K562 (cell line): ENCODE measurements around the gene THADA. TPM values are rescaled to one million over a fixed set of nuclear protein-coding genes. Genes with fewer than 3 reads are reported as not detected.

Source experiments
- ARID1B ChIP-seq: fragments of 450-650 bp; IDR thresholded peaks from 2 replicates; pipeline ENCODE4 v1.6.1; 2016; ENCODE audit warnings: antibody characterized with exemption, mild to moderate bottlenecking, inconsistent platforms
- ARID2 ChIP-seq: fragments of 450-650 bp; IDR thresholded peaks from 2 replicates; pipeline ENCODE4 v1.6.1; 2017; ENCODE audit warnings: antibody characterized with exemption, mild to moderate bottlenecking
- CAMTA2 ChIP-seq: fragments of 250-450 bp; sonication (Bioruptor Pico); conservative IDR thresholded peaks from 2 replicates; pipeline ENCODE4 v1.5.1; 2022
- CREM ChIP-seq: IDR thresholded peaks from 2 replicates; pipeline ENCODE4 v1.6.1; 2014; ENCODE audit warnings: antibody characterized with exemption, low read depth
- HDAC2 ChIP-seq: fragments of 450-650 bp; IDR thresholded peaks from 2 replicates; pipeline ENCODE4 v1.6.1; 2016; ENCODE audit warnings: mild to moderate bottlenecking
- KAT2B ChIP-seq: IDR thresholded peaks from one replicate; pipeline ENCODE4 v1.6.1; 2012; ENCODE audit warnings: low read depth, mild to moderate bottlenecking, control low read depth, inconsistent platforms, low read length, moderate library complexity
- LCOR ChIP-seq: sonication (generic); formaldehyde crosslinking; IDR thresholded peaks from 2 replicates; pipeline ENCODE4 v1.8.0; 2022; ENCODE audit warnings: mild to moderate bottlenecking, missing genetic modification reagents
- NCOA1 ChIP-seq: fragments of 450-650 bp; IDR thresholded peaks from 2 replicates; pipeline ENCODE4 v1.6.1; 2016; ENCODE audit warnings: low read depth
- PTBP1 ChIP-seq: fragments of 200-400 bp; formaldehyde crosslinking; IDR thresholded peaks from 2 replicates; pipeline ENCODE4 v1.6.1; 2017; ENCODE audit warnings: low read depth, low read length
- RBM14 ChIP-seq: fragments of 200-400 bp; formaldehyde crosslinking; IDR thresholded peaks from 2 replicates; pipeline ENCODE4 v1.6.1; 2018; ENCODE audit warnings: low read depth, mild to moderate bottlenecking, low read length, moderate library complexity, borderline replicate concordance; ENCODE audit not compliant: insufficient read depth
- RBM39 ChIP-seq: fragments of 200-400 bp; formaldehyde crosslinking; optimal IDR thresholded peaks from 2 replicates; pipeline ENCODE3; 2018; ENCODE audit warnings: low read depth, low read length
- SAFB2 ChIP-seq: fragments of 200-400 bp; formaldehyde crosslinking; IDR thresholded peaks from 2 replicates; pipeline ENCODE4 v1.6.1; 2018; ENCODE audit warnings: borderline replicate concordance, low read length, low read depth, moderate library complexity; ENCODE audit not compliant: severe bottlenecking
- SMARCA5 ChIP-seq: fragments of 450-650 bp; IDR thresholded peaks from 2 replicates; pipeline ENCODE4 v1.6.1; 2016
- SNAPC5 ChIP-seq: fragments of 250-450 bp; sonication (Bioruptor Pico); IDR thresholded peaks from 2 replicates; pipeline ENCODE4 v1.8.0; 2021; ENCODE audit warnings: moderate library complexity, mild to moderate bottlenecking, inconsistent platforms
- SP2 ChIP-seq: IDR thresholded peaks from 2 replicates; pipeline ENCODE4 v1.6.1; 2011; ENCODE audit warnings: mild to moderate bottlenecking, low read depth, low read length, moderate library complexity; ENCODE audit not compliant: poor library complexity, severe bottlenecking; ENCODE audit errors: extremely low read depth
- SRSF3 ChIP-seq: fragments of 200-400 bp; formaldehyde crosslinking; IDR thresholded peaks from 2 replicates; pipeline ENCODE4 v1.6.1; 2016; ENCODE audit warnings: mild to moderate bottlenecking, low read length, moderate library complexity; ENCODE audit not compliant: insufficient read depth
- TBL1XR1 ChIP-seq, 2 experiments: IDR thresholded peaks; 2 replicates each; pipeline ENCODE4 v1.6.1; 2012; ENCODE audit warnings: improper control_type of control experiment in 2 of 2, low read length in 2 of 2, mild to moderate bottlenecking in 1 of 2
- TCF7 ChIP-seq: sonication (generic); IDR thresholded peaks from 2 replicates; pipeline ENCODE4 v1.6.1; 2016; ENCODE audit warnings: antibody characterized with exemption, borderline replicate concordance
- TCFL5 ChIP-seq: fragments of 250-450 bp; sonication (Bioruptor Pico); conservative IDR thresholded peaks from 2 replicates; pipeline ENCODE4 v1.6.1; 2021; ENCODE audit warnings: mild to moderate bottlenecking, moderate library complexity, matching md5 sums
- TGIF2 ChIP-seq: sonication (generic); formaldehyde crosslinking; IDR thresholded peaks from 2 replicates; pipeline ENCODE4 v1.8.1; 2022; ENCODE audit warnings: mild to moderate bottlenecking, missing genetic modification reagents, moderate library complexity
- ZFP1 ChIP-seq: fragments of 450-650 bp; formaldehyde crosslinking; IDR thresholded peaks from 2 replicates; pipeline ENCODE4 v1.4.0; 2020; ENCODE audit warnings: mild to moderate bottlenecking, mixed read lengths
- ZFX ChIP-seq: sonication (generic); formaldehyde crosslinking; IDR thresholded peaks from 2 replicates; pipeline ENCODE4 v1.8.0; 2022; ENCODE audit warnings: mild to moderate bottlenecking, missing genetic modification reagents, moderate library complexity
- ZNF239 ChIP-seq: fragments of 250-450 bp; sonication (Bioruptor Pico); IDR thresholded peaks from 2 replicates; pipeline ENCODE4 v1.4.0; 2020; ENCODE audit warnings: mild to moderate bottlenecking
- ZNF444 ChIP-seq: fragments of 250-450 bp; sonication (Bioruptor Pico); IDR thresholded peaks from 2 replicates; pipeline ENCODE4 v1.4.0; 2020; ENCODE audit warnings: mild to moderate bottlenecking, moderate library complexity
- ZNF584 ChIP-seq: fragments of 200-800 bp; sonication (Bioruptor generic); IDR thresholded peaks from 2 replicates; pipeline ENCODE4 v1.6.1; 2016; ENCODE audit warnings: low read depth, mild to moderate bottlenecking, missing genetic modification characterization, missing compliant biosample characterization
- ZNF75A ChIP-seq: fragments of 450-650 bp; formaldehyde crosslinking; IDR thresholded peaks from 2 replicates; pipeline ENCODE4 v1.4.0; 2020; ENCODE audit warnings: mild to moderate bottlenecking
- ZNF785 ChIP-seq: fragments of 250-450 bp; sonication (Bioruptor Pico); IDR thresholded peaks from 2 replicates; pipeline ENCODE4 v1.4.0; 2020; ENCODE audit warnings: mild to moderate bottlenecking
- ZSCAN32 ChIP-seq: fragments of 450-650 bp; formaldehyde crosslinking; IDR thresholded peaks from 2 replicates; pipeline ENCODE4 v1.4.0; 2020; ENCODE audit warnings: mild to moderate bottlenecking, moderate library complexity
- ZZZ3 ChIP-seq: fragments of 450-650 bp; IDR thresholded peaks from 2 replicates; pipeline ENCODE4 v1.6.1; 2016; ENCODE audit warnings: antibody characterized with exemption, mild to moderate bottlenecking, moderate library complexity
- polyA plus RNA-seq, 8 experiments: library from polyadenylated mRNA; depleted of rRNA in 4 of 8; stranded (reverse) in 5 of 8; unstranded in 3 of 8; fragments of >200 nt; fragmentation: Nextera tagmentation in 2 of 8; fragmentation: Illumina TruSeq in 1 of 8; extraction: Ambion mirVana in 2 of 8; extraction: Trizol in 1 of 8; gene quantifications; 2 replicates each; pipeline versions ENCODE4 v1.2.1 to v1.2.3, GENCODE V29; 2011 to 2014; ENCODE audit warnings: inconsistent platforms in 1 of 8, missing spikeins in 1 of 8
- total RNA-seq, 7 experiments: library from RNA; depleted of rRNA in 6 of 7; stranded (reverse); fragments of >200 nt in 6 of 7; fragmentation: Illumina TruSeq in 2 of 7; extraction: Trizol in 2 of 7; gene quantifications; 2 replicates each; pipeline versions ENCODE4 v1.2.1 to v1.2.3, GENCODE V29; 2011 to 2021; ENCODE audit warnings: low replicate concordance in 1 of 7
- TF ChIP-seq, protein P1 (sequence below): IDR thresholded peaks from 3 replicates; pipeline ENCODE4 v1.6.1; 2011; ENCODE audit warnings: borderline replicate concordance, mild to moderate bottlenecking, moderate library complexity; ENCODE audit not compliant: insufficient read length; ENCODE audit errors: extremely low read depth

The THADA gene
- total and polyA plus RNA-seq, 9 of the 15 experiments (the other 6 are each of a cell fraction or from before 2014, with no cell fraction given) = 17.8 to 34.7 (median 31.9) TPM

DNA sequence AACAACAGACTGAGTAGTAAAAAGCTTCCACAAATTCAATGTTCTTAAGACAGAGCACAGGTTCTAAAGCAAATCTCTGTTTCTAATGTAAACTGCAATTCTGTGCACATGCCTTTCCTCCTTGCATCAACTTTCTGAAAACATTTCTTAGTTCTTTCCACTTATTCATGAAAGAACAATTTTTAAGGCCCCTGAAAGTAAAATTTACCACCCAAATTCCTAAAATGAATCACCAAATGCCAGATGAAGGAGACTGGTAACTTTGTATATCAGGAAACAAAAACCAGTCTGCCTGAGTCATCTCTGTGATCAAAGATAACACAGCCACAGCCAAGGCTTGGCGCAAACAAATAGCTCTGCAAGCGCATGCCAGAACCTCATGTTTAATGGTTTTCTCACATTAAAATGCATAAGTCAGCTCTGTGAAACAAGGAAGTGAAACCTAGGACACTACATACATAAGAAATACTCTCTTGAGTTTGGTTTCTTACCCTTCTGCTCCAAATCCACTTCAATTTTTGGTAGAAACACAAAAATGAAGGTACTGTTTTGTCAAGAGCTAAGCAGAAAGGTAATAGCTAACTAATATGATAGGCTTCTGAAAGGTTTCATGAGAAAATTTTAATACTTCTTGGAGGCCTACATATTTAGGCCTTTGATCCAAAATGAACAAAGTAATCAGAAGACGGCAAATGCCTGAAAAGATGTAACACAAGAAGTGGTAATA lies 169.4 kb downstream of the THADA start (continued):
- TF ChIP-seq KAT2B (no peak), TCFL5 (CRISPR knock-in tag) (no peak), CREM (peak; percentile 67; the same call in 1 of the 2 replicates), TGIF2 (no peak), ARID2 (no peak), ARID1B (peak; percentile 94), ZNF785 (no peak), HDAC2 (peak; percentile 86; the same call in 1 of the 2 replicates), SAFB2 (no peak), TCF7 (no peak), LCOR (CRISPR knock-in tag) (peak; percentile 19; the same call in 1 of the 2 replicates), CAMTA2 (CRISPR knock-in tag) (no peak), ZNF75A (CRISPR knock-in tag) (no peak), ZNF444 (CRISPR knock-in tag) (no peak), TBL1XR1 (IDR thresholded peaks at IDR 0.05; ENCODE audit: low read length in 2 of 2) (no peak), ZNF239 (CRISPR knock-in tag) (no peak), SP2 (no peak), ZNF584 (no peak), ZFP1 (CRISPR knock-in tag) (no peak), RBM39 (no peak), PTBP1 (no peak), ZZZ3 (no peak), RBM14 (no peak), ZFX (CRISPR knock-in tag) (peak; percentile 85), SNAPC5 (no peak), SRSF3 (no peak), NCOA1 (no peak), ZSCAN32 (CRISPR knock-in tag) (no peak), SMARCA5 (no peak)
- TF ChIP-seq, protein P1, sequence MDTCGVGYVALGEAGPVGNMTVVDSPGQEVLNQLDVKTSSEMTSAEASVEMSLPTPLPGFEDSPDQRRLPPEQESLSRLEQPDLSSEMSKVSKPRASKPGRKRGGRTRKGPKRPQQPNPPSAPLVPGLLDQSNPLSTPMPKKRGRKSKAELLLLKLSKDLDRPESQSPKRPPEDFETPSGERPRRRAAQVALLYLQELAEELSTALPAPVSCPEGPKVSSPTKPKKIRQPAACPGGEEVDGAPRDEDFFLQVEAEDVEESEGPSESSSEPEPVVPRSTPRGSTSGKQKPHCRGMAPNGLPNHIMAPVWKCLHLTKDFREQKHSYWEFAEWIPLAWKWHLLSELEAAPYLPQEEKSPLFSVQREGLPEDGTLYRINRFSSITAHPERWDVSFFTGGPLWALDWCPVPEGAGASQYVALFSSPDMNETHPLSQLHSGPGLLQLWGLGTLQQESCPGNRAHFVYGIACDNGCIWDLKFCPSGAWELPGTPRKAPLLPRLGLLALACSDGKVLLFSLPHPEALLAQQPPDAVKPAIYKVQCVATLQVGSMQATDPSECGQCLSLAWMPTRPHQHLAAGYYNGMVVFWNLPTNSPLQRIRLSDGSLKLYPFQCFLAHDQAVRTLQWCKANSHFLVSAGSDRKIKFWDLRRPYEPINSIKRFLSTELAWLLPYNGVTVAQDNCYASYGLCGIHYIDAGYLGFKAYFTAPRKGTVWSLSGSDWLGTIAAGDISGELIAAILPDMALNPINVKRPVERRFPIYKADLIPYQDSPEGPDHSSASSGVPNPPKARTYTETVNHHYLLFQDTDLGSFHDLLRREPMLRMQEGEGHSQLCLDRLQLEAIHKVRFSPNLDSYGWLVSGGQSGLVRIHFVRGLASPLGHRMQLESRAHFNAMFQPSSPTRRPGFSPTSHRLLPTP = no peak
